Measurements from ENCODE around the gene STK24. TPM values are rescaled to one million over a fixed set of nuclear protein-coding genes. Genes with fewer than 3 reads are reported as not detected.

The STK24 gene
- total RNA-seq, 4 donors from 2014 or later, result 55.3 to 96.3 (median 83.9) TPM

DNA sequence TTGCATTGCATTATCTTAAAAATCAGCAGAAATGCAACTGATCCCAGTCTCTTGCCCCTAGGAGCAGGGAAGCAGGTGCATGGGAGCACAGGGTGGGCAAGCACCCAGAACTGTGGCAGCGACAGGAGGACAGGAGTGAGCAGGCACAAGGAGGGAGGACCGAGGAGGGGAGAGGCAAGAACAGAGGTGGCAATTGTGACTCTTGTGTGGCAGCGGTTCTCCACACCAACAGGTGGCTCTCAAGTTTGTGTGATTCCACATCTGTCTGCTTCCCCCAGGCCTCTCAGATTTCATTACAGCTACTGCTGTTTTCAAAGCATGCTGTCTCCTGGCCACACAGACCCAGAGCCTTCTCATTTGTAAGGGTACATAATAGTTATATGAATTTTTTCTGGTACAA, 108.5 kb downstream of the STK24 start:
- DNase-seq (ENCODE audit: low spot score), result no peak
- TF ChIP-seq, protein P1, sequence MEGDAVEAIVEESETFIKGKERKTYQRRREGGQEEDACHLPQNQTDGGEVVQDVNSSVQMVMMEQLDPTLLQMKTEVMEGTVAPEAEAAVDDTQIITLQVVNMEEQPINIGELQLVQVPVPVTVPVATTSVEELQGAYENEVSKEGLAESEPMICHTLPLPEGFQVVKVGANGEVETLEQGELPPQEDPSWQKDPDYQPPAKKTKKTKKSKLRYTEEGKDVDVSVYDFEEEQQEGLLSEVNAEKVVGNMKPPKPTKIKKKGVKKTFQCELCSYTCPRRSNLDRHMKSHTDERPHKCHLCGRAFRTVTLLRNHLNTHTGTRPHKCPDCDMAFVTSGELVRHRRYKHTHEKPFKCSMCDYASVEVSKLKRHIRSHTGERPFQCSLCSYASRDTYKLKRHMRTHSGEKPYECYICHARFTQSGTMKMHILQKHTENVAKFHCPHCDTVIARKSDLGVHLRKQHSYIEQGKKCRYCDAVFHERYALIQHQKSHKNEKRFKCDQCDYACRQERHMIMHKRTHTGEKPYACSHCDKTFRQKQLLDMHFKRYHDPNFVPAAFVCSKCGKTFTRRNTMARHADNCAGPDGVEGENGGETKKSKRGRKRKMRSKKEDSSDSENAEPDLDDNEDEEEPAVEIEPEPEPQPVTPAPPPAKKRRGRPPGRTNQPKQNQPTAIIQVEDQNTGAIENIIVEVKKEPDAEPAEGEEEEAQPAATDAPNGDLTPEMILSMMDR (IDR thresholded peaks at IDR 0.05), result no peak
- ATAC-seq (ENCODE audit: low FRiP score), result no peak

DNA sequence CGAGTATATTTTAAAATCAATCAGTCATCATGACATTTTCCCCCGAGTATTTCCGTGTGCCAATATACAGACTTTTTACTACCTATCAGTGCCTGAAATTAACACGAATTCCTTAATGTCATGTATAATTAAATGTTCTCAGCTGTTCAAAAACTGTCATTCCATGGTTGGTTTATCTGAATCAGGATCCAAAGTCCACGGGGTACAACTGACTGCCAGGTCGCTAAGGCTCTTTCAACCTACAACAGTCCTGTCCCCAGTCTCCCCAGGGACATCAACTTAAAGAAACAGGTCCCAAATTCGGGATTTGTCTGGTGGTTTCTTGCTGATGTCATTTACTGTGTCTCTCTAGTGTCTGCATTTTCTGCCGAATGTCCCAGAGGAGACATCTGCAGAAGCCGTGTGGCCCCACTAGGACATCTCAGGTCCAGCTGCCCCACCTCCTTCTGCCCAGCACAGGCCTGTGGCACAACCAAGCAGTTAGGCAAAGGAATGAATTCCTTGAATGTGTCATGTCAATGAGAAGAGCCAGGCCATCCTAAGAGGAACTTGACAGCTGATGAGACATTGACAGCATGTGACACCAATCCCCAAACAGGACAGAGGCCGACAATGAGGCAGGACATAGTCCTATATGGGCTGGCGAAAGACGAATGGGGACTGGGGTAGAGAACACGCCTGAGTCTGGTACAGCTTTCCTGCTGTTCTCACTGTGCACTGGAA, 109.5 kb downstream of the STK24 start:
- ATAC-seq (ENCODE audit: low FRiP score), result peak; percentile 13
- no peak for DNase-seq (ENCODE audit: low spot score)
- TF ChIP-seq, protein P1 (IDR thresholded peaks at IDR 0.05), result no peak

DNA sequence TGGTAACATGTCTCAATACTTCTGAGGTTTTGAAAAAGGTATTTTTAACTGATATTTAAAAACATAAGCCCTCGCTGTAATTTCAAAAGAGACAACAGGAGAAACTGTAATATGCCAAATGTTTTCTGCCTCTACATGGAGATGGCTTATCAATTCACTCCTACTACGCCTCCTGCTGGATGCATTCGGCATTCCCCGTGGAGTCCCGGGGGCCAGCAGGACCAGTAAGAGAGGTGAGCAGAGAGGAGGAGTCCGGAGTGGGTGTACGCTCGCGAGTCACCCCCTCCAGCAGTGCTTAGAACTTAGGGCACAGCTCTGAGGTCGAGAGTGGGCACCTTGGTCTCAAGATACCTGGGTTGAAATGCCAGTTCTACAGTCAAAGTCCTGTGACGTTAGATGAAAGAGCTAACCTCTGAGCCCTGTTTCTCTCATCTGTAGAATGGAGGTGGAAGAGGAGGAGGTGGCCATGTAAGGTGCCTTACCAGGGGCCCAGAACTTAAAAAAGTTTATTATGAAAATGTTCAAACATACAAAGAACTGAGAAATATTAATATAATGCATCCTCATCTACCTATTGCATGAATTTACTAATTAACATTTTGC, 110.2 kb downstream of the STK24 start:
- ATAC-seq (ENCODE audit: low FRiP score), result no peak
- no peak for DNase-seq (ENCODE audit: low spot score)
- TF ChIP-seq, protein P1 (IDR thresholded peaks at IDR 0.05), result no peak

- TF ChIP-seq, protein P1 (IDR thresholded peaks at IDR 0.05), result no peak
- ATAC-seq (ENCODE audit: low FRiP score) (no peak), DNase-seq (ENCODE audit: low spot score) (no peak)
These were observed 114.0 kb downstream of the STK24 start for GRCh38 chr13:98462946-98463345.

- TF ChIP-seq, protein P1 (IDR thresholded peaks at IDR 0.05), result no peak
- no peak for ATAC-seq (ENCODE audit: low FRiP score)
- no peak for DNase-seq (ENCODE audit: low spot score)
These were observed 114.5 kb downstream of the STK24 start for GRCh38 chr13:98462241-98462882.

DNA sequence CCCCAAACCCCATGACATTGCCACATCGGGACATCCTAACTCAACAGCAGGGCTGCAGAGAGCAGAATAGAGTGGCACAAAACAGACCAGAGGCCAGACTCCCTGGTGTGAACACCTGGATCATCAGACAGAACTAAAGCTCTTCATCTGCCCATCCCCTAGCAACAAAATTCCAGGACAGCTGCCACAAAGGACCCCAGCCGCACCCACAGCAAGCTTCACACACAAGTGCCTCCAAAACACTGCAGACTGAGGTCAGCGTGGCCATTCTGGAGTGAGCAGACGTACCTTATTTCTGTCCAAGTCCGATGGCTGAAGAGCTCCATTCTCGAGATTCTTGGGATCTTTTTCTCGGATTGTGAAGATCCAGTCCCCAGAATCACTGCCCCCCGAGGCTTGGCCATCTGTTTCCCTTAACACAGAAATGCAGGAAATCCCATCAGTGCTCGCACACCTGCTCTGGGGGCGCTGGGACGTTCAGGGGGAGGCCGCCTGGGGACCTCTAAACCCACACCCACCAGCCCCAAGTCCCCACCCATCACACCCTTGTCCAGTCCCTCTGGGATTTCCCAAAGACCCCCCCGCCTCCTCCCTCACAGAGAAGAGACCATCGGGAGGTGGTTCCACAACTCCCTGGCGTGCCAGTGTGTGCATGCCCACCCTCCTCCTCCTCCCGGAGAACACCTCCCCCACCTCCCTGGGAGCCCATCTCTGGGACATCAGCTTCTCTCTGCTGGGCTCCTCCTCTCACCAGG, 115.2 kb downstream of the STK24 start:
- TF ChIP-seq, protein P1 (IDR thresholded peaks at IDR 0.05), result no peak
- no peak for DNase-seq (ENCODE audit: low spot score)
- no peak for ATAC-seq (ENCODE audit: low FRiP score)
